Mucosa of rectum (tissue), 2 donors: ENCODE measurements around the gene ERCC5.
A peak's percentile ranks its signal among the peaks of the same experiment; 100 is the strongest.

Experiments used
- H3K27ac ChIP-seq, 2 donors: one replicate each; pipeline ENCODE4 v1.7.0; 2013; ENCODE audit warnings: inconsistent platforms in 2 of 2, low read depth in 2 of 2, low read length in 2 of 2
- H3K27me3 ChIP-seq, 2 donors: one replicate each; pipeline ENCODE4 v1.7.0; 2013; ENCODE audit warnings: low read length in 2 of 2; ENCODE audit not compliant: control insufficient read depth in 2 of 2, insufficient read depth in 2 of 2
- H3K36me3 ChIP-seq, 2 donors: one replicate each; pipeline ENCODE4 v1.7.0; 2013; ENCODE audit warnings: low read length in 2 of 2; ENCODE audit not compliant: control insufficient read depth in 2 of 2, insufficient read depth in 2 of 2
- H3K4me1 ChIP-seq, 2 donors: one replicate each; pipeline ENCODE4 v1.7.0; 2013; ENCODE audit warnings: low read length in 2 of 2, mild to moderate bottlenecking in 1 of 2; ENCODE audit not compliant: control insufficient read depth in 2 of 2, insufficient read depth in 2 of 2
- H3K4me3 ChIP-seq, 2 donors: one replicate each; pipeline ENCODE4 v1.7.0; 2013; ENCODE audit warnings: low read length in 2 of 2
- H3K9ac ChIP-seq, 2 donors: one replicate each; pipeline ENCODE4 v1.7.0; 2013; ENCODE audit warnings: low read length in 2 of 2, low read depth in 1 of 2, mild to moderate bottlenecking in 1 of 2
- H3K9me3 ChIP-seq, 2 donors: one replicate each; pipeline ENCODE4 v1.7.0; 2013; ENCODE audit warnings: low read length in 2 of 2; ENCODE audit not compliant: control insufficient read depth in 2 of 2
- donor health status: healthy.
- donor health status: Normal muscosa, but diverticular disease.

Gene ERCC5

DNA sequence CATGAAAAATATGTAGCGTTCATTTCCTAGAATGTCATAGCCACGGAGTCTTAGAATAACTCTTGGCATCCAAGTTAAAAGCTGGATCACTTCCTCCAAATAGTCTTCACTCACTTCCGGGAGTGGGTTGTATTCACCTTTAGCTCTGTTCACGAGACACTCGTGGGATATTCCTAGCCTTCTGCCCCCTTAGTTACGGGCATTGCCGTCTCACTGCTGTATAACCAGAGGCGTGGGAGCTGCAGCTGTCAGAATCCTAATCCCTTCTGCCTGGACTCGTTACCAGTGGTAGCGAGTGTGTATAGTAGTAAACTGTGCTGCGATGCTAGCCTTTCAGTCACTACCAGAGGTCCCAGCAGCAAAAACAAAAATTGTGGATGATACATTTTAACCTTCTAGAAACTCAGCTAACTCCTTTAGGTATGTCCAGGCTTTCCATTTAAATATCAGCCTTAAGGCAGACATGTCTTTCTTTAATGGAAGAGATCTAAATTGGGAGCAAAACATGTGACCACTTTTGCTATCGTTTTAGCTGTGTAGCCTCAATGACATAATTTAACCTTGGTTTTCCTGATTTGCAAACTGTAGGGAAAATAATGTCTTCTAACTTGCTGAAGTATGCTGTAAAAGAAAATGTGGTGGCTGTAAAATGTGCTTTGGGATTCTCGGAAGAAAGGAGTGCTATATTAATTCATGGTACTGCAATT, 34.1 kb downstream of the ERCC5 start:
- peaks cover 19% of the 10 kb centered on the region in 2 donors for H3K36me3 ChIP-seq
- no peaks in the 10 kb centered on the region for H3K9me3 ChIP-seq
- H3K27ac ChIP-seq = no peak overlapping the region
- no peak overlapping the region for H3K9ac ChIP-seq
- H3K27me3 ChIP-seq = no peaks in the 10 kb centered on the region
- no peaks in the 10 kb centered on the region for H3K4me1 ChIP-seq
- no peak overlapping the region for H3K4me3 ChIP-seq

DNA sequence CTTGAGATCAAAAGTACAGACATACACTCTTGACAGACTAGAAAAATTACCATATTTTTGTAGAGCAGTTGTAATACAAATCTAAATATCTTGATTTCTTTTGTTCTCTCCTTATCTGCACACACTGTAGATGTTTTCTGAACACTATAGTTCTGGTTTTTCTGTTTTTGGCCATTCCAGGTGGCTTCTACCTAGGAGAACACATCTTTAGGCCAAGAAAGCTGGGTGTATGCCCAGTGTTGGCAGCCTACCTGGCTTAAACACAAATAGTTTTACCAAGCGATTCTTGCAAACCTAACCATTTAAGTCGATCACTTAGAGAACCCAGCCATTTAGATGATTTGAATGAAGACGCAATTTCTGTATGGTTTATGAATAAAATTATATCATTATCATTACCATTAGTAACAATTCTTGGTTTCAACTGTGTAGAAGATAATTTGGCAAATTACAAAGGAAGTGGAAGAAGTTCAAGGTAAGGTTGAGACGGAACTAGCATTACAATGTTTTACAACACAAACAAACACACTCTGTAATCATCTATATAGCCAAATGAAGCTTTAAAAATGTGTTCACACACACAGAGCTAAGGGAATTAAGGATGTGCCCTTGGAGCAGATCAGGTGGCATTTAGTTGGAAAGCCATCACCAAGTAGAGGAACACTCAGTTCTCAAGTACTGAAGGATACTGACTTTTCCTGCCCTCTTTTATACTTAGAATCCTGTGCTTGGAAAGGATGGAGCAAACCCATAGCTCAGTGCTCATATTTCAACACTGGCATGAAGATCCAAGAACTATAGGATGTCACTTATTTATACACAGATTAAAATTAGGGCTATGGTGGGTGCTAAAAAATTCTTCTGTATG, 36.2 kb downstream of the ERCC5 start:
- Histone ChIP-seq H3K9ac (no peak overlapping the region), H3K27ac (no peak overlapping the region), H3K27me3 (no peaks in the 10 kb centered on the region), H3K4me1 (no peaks in the 10 kb centered on the region), H3K4me3 (no peak overlapping the region), H3K9me3 (no peaks in the 10 kb centered on the region), H3K36me3 (peaks cover 2 to 3% of the 10 kb centered on the region in 2 donors)

DNA sequence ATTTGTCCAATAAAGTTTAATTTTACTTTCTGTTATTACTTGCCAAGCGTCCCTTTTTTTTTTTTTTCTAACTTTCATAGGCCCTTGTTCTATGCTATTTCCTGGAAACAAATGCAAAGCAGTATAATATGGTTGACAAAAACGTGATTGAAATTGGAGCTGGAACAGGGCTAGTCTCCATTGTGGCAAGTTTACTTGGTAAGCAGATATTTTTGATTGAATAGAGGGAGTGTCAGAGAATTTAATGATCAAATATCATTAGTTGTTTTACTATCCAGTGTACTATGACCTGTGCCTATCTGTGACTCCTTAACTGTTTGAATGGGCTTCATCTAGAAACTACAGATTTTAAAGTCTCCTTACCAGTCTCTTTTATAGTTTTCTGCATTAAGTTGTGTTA, 46.7 kb downstream of the ERCC5 start:
- Histone ChIP-seq H3K36me3 (no peaks in the 10 kb centered on the region), H3K9me3 (no peaks in the 10 kb centered on the region)

DNA sequence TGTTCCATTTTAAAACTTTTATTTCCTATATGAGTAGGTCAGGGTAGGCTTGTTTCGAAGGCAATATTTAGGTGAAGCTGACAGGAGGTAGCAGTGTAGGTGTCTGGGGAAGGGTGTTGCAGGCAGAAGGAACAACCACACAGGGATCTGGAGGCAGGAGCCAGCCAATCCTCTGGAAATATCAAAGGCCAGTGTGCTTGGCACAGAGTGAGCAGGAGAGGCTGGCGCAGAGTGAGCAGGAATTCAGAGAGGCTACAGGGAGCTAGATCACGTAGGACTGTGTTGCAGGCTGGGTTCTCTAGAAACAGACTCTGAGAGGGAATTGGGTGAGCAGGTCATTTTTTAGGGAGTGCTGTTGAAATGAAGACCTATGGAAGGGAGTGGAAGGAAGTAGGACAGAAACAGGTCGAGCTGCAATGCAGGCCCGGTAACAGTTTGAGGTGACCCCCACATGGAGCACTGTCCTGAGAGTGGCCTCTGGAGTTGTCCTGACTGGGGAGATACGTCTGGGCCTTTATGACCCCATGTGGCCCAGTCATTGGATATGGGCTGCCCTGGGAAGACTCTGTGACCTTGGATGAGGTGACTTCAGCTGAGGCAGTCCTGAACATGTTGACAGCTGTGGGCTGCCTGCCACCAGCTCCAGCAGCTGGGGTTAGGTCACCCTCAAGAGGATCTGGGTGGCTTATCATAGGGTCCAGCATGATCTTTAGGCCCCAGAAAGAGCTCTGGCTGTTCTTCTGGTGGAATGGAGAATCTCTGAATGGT, 51.7 kb downstream of the ERCC5 start:
- Histone ChIP-seq H3K27ac (no peak overlapping the region), H3K4me1 (peaks cover 6 to 18% of the 10 kb centered on the region in 2 donors), H3K27me3 (no peaks in the 10 kb centered on the region), H3K9ac (no peak overlapping the region), H3K9me3 (no peaks in the 10 kb centered on the region), H3K4me3 (no peak overlapping the region), H3K36me3 (no peaks in the 10 kb centered on the region)

More for the DNA sequence above, 46.7 kb downstream of the ERCC5 start:
- H3K4me3 ChIP-seq = no peak overlapping the region
- no peaks in the 10 kb centered on the region for H3K4me1 ChIP-seq
- no peak overlapping the region for H3K27ac ChIP-seq
- H3K9ac ChIP-seq = no peak overlapping the region
- no peaks in the 10 kb centered on the region for H3K27me3 ChIP-seq

DNA sequence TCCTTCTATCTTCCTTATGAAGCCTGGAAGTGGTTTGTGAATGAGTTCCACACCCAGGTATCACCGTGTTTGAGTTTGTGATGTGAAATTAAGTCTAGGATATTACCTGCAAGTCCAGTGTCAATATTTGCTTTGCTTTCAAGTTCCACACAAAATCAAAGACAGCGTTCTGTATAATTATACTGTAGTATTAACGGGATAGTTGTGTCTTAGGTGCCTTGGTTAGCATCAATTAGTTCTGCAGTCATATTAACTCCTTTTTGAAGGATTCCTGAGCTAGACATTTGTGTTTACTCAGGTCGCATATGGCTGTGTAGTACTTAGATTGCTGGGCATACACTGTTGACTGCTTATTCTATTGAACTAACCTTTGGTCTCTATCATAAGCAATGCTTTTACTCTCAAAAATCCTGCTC, 54.4 kb downstream of the ERCC5 start:
- no peaks in the 10 kb centered on the region for H3K9me3 ChIP-seq
- H3K4me3 ChIP-seq = peak overlapping the region; percentile 34 to 38
- H3K27me3 ChIP-seq = no peaks in the 10 kb centered on the region
- peak overlapping the region in 1 of 2 donors; percentile 33 for H3K27ac ChIP-seq
- peaks cover 6 to 18% of the 10 kb centered on the region in 2 donors for H3K4me1 ChIP-seq
- H3K9ac ChIP-seq = no peak overlapping the region
- H3K36me3 ChIP-seq = no peaks in the 10 kb centered on the region

DNA sequence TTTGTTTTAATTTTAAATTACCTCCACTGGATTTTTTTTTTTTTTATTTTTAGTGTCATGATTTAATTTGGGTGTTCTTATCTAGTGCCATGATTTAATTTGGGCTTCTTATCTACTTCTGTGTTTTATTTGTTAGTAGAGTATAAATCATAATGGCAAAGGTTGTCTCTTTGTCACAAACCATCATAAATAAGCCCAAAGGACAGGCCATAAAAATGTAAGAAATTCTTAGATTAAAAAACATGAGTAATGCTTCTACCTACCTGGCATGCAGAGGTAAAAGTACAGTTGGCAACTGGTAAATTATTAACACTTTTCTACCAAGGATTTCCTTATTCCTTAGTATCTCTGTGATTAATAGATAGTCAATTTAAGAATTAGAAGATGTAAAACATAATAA, 55.2 kb downstream of the ERCC5 start:
- H3K9me3 ChIP-seq = no peaks in the 10 kb centered on the region
- H3K4me1 ChIP-seq = peaks cover 6 to 18% of the 10 kb centered on the region in 2 donors
- no peak overlapping the region for H3K4me3 ChIP-seq
- H3K27me3 ChIP-seq = no peaks in the 10 kb centered on the region
- H3K9ac ChIP-seq = no peak overlapping the region
- no peaks in the 10 kb centered on the region for H3K36me3 ChIP-seq
- H3K27ac ChIP-seq = no peak overlapping the region

DNA sequence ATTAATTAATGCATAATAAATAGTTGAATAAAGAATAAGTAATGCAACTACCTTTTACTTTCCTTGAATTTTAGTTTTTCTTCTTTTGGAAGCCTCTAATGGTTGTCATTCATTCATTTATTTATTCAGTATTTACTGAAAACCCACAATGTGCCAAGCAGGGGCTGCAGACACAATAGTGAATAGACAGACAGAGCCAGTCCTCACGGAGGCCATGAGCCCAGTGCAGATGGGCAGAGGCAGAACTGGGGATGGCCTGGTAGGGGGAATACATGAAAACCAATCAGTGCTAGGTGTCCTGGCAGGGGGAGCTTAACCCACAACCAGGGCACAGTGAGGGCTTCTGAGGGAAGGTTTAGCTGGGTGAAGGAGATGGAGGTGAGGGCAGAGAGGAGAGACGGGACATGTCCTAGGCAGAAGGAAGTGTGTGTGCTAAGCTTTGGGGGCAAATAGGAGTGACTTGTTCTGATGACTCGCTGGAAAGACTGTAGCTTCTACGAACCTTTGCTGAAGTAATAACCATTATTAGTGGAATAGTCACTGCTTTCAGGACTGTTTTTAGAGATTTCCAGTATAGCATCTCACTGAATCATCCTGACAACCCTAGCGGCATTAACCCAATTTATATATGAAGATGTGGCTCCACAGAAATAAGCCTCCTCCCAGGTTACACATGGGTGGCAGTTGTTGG, 55.9 kb downstream of the ERCC5 start:
- Histone ChIP-seq H3K27me3 (no peaks in the 10 kb centered on the region), H3K4me1 (peaks cover 6 to 18% of the 10 kb centered on the region in 2 donors), H3K4me3 (no peak overlapping the region), H3K9me3 (no peaks in the 10 kb centered on the region), H3K27ac (no peak overlapping the region), H3K36me3 (no peaks in the 10 kb centered on the region), H3K9ac (no peak overlapping the region)

DNA sequence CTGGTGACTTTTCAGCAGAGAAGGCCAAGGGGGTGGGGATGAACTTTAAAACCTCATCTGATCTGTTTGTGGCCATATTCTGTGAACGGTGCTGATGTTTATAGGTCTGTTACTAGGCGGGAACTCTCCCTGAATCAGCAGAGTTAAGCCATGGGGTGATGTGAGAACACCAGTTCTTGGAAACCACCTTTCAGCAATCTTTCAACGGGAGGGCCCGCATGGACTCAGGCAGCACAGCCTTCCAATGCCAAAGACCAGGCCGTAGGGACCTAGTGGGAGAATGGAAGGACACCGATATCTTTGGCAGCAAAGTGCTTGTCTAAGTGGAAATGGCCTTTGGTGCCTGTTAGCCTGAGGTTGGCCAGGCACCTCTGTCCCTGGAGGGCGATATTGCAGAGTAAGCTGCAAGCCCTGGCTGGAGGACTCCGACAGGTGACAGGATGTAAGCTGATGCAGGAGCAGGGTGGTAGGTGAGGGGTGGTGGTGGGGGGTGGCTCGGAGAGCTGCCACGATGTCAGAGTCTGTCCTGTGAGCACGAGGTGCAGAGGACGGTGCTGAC, 57.0 kb downstream of the ERCC5 start:
- Histone ChIP-seq H3K9ac (no peak overlapping the region), H3K36me3 (no peaks in the 10 kb centered on the region), H3K9me3 (no peaks in the 10 kb centered on the region), H3K4me1 (peaks cover 6 to 18% of the 10 kb centered on the region in 2 donors), H3K27me3 (no peaks in the 10 kb centered on the region), H3K27ac (no peak overlapping the region), H3K4me3 (no peak overlapping the region)

- H3K4me3 ChIP-seq = no peak overlapping the region
- H3K27ac ChIP-seq = no peak overlapping the region
Observed at GRCh38 chr13:102903659-102904407, 58.0 kb downstream of the ERCC5 start.

More at GRCh38 chr13:102903659-102904407, 58.0 kb downstream of the ERCC5 start:
- H3K4me1 ChIP-seq = peaks cover 6 to 18% of the 10 kb centered on the region in 2 donors
- H3K9me3 ChIP-seq = no peaks in the 10 kb centered on the region
- no peaks in the 10 kb centered on the region for H3K27me3 ChIP-seq
- H3K36me3 ChIP-seq = no peaks in the 10 kb centered on the region
- no peak overlapping the region for H3K9ac ChIP-seq
